Activated naive CD4-positive, alpha-beta T cell treated with anti-CD3 and anti-CD28 coated beads for 36 hours (primary cell): ENCODE measurements around the gene KAZN. TPM values are rescaled to one million over a fixed set of nuclear protein-coding genes. Genes with fewer than 3 reads are reported as not detected.

Experiments used
- CTCF ChIA-PET: fragments of 350-600 bp; sonication (Branson Sonifier 250); formaldehyde crosslinking; loops from one replicate; lab custom pipeline; 2021; ENCODE audit warnings: antibody characterized with exemption; lab: Charles Lee
- DNase-seq: peaks from one replicate; pipeline ENCODE4 v3.0.0-alpha.2; 2020
- H3K27ac Mint-ChIP-seq: one replicate; pipeline ENCODE4 v1.8.0; 2021; ENCODE audit warnings: mild to moderate bottlenecking, mixed read lengths
- H3K27me3 Mint-ChIP-seq: one replicate; pipeline ENCODE4 v1.8.0; 2021; ENCODE audit warnings: low read depth, mixed read lengths
- H3K36me3 Mint-ChIP-seq: one replicate; pipeline ENCODE4 v1.8.0; 2021; ENCODE audit warnings: low read depth, mixed read lengths
- H3K4me1 Mint-ChIP-seq: one replicate; pipeline ENCODE4 v1.8.0; 2021; ENCODE audit warnings: low read depth, mixed read lengths
- H3K4me3 Mint-ChIP-seq: one replicate; pipeline ENCODE4 v1.8.0; 2021; ENCODE audit warnings: mild to moderate bottlenecking, moderate library complexity, mixed read lengths
- H3K9me3 Mint-ChIP-seq: one replicate; pipeline ENCODE4 v1.8.0; 2021; ENCODE audit warnings: mixed read lengths
- intact Hi-C: fragments of 100-400 bp; cut with micrococcal nuclease; formaldehyde crosslinking; loops from one replicate; pipeline ENCODE4 v1.15.1; 2023
- total RNA-seq, 2 experiments: library from RNA; stranded (reverse); gene quantifications; one replicate each; pipeline ENCODE4 v1.2.3, GENCODE V29; 2021

The KAZN gene
- total RNA-seq, 2 experiments from 2014 or later, result 0.55 to 0.59 TPM

DNA sequence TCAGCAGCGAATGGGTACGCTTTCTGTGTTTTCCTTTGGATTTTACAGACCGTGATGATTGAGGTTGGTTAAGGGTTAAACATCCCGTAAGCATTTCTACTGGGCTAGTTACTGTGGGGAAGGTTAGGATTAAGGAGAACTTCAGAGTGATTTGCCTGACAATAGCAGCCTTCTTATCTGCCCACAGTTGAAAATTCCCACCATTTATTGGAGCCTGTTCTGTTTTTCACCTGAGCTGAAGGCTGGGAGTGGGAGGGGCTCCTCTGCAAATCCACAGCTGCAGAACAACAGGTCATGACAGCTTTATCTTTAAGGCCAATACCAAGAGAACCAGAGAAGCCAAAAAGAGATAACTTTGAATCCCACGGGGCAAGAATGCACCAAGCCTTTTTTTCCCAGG lies 168.6 kb downstream of the KAZN start:
- Mint-ChIP-seq H3K4me3 (no peak overlapping the region), H3K9me3 (no peaks in the 10 kb centered on the region), H3K27ac (no peak overlapping the region), H3K36me3 (no peaks in the 10 kb centered on the region), H3K27me3 (peaks cover 11% of the 10 kb centered on the region), H3K4me1 (no peaks in the 10 kb centered on the region)
- no peak for DNase-seq
- CTCF ChIA-PET, result interaction anchor here (1.3 kb wide), 1 partner anchor 12 kb away, joined by 4 read pairs; no protein-coding TSS in a partner anchor
- intact Hi-C loops, result no loop called here

GRCh38 chr1:14768582-14769304 lies 170.3 kb downstream of the KAZN start:
- CTCF ChIA-PET, result no interaction called here
- no peak overlapping the region for H3K4me3 Mint-ChIP-seq
- H3K27ac Mint-ChIP-seq, result no peak overlapping the region
- H3K4me1 Mint-ChIP-seq, result no peaks in the 10 kb centered on the region
- no peak for DNase-seq
- peaks cover 7% of the 10 kb centered on the region for H3K27me3 Mint-ChIP-seq
- intact Hi-C loops, result no loop called here
- no peaks in the 10 kb centered on the region for H3K9me3 Mint-ChIP-seq
- H3K36me3 Mint-ChIP-seq, result no peaks in the 10 kb centered on the region

DNA sequence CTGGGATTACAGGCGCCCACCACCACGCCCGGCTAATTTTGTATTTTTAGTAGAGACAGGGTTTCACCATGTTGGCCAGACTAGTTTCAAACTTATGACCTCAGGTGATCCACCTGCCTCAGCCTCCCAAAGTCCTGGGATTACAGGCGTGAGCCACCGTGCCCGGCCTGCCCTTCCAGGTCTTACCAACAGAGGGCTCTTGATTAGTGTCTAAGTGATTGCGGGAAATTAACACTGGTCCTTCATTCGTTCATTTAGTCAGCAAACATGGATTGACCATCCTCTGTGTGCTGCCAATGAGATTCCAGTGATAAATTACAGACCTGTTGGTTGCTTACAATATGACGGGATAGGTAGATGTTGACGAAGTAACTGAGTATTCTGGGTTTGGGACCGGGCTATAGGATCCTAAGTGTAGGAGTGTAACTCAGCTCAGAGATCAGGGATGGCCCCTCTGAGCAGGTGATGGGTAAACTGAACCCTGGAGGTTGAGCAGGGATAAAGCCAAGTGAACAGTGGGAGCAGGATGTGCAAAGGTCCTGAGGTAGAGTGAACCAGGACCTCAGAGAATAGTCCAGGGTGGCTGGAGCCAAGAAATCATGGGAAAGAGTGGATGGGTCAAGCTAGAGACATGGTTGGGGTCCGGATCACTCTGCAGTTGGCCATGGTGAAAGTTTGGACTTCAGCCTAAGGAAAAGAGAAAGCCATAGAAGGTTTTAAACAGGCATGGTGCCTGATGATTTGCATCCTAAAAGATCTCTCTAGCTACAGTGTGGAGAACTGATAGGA lies 171.2 kb downstream of the KAZN start:
- Mint-ChIP-seq H3K9me3 (no peaks in the 10 kb centered on the region), H3K36me3 (no peaks in the 10 kb centered on the region), H3K27me3 (peaks cover 3% of the 10 kb centered on the region), H3K4me3 (no peak overlapping the region), H3K4me1 (no peaks in the 10 kb centered on the region), H3K27ac (no peak overlapping the region)
- intact Hi-C loops, result no loop called here
- DNase-seq, result no peak
- CTCF ChIA-PET, result no interaction called here

- H3K36me3 Mint-ChIP-seq, result no peaks in the 10 kb centered on the region
- H3K27ac Mint-ChIP-seq, result no peak overlapping the region
- peaks cover 2% of the 10 kb centered on the region for H3K4me1 Mint-ChIP-seq
- CTCF ChIA-PET, result interaction anchor here (1.0 kb wide), 1 partner anchor 254 kb away, joined by 3 read pairs; no protein-coding TSS in a partner anchor
- intact Hi-C loops, result no loop called here
- H3K4me3 Mint-ChIP-seq, result no peak overlapping the region
- peaks cover 3% of the 10 kb centered on the region for H3K27me3 Mint-ChIP-seq
- DNase-seq, result no peak
- H3K9me3 Mint-ChIP-seq, result no peaks in the 10 kb centered on the region
Measured at GRCh38 chr1:14773396-14774025, 175.0 kb downstream of the KAZN start.

GRCh38 chr1:14774225-14774624 lies 175.7 kb downstream of the KAZN start:
- H3K27ac Mint-ChIP-seq, result no peak overlapping the region
- DNase-seq, result no peak
- no peaks in the 10 kb centered on the region for H3K9me3 Mint-ChIP-seq
- no peaks in the 10 kb centered on the region for H3K36me3 Mint-ChIP-seq
- CTCF ChIA-PET, result interaction anchor here (1.0 kb wide), 1 partner anchor 254 kb away, joined by 3 read pairs; no protein-coding TSS in a partner anchor
- no peak overlapping the region for H3K4me3 Mint-ChIP-seq
- intact Hi-C loops, result no loop called here
- H3K27me3 Mint-ChIP-seq, result peaks cover 6% of the 10 kb centered on the region
- peaks cover 2% of the 10 kb centered on the region for H3K4me1 Mint-ChIP-seq

DNA sequence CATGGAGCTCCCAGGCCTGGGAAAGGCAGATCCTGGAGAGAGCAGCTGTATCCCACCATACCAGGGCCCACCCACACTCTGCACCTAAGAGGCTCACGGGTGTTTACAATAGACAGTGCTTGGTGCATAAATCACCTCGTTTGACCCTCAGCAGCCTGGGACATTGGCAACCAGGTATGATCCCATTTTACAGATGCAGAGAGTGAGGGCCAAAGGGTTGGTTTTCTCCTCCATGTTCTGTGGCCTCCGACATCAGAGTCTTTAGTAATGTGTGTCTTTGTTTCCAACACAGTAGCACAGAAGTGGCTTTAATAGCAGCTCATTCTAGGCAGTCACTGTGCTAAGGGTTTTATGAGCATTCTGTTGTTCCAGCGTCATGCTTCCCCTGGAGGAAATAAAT lies 176.5 kb downstream of the KAZN start:
- Mint-ChIP-seq H3K36me3 (no peaks in the 10 kb centered on the region), H3K4me3 (no peak overlapping the region), H3K4me1 (peaks cover 2% of the 10 kb centered on the region), H3K27ac (no peak overlapping the region), H3K9me3 (no peaks in the 10 kb centered on the region), H3K27me3 (peaks cover 6% of the 10 kb centered on the region)
- CTCF ChIA-PET, result no interaction called here
- no peak for DNase-seq
- intact Hi-C loops, result loop anchor here (5.0 kb wide), 2 partner anchors 252 to 327 kb away; no protein-coding TSS in a partner anchor

- Mint-ChIP-seq H3K27me3 (peaks cover 6% of the 10 kb centered on the region), H3K4me3 (no peak overlapping the region), H3K27ac (no peak overlapping the region), H3K36me3 (no peaks in the 10 kb centered on the region), H3K9me3 (no peaks in the 10 kb centered on the region), H3K4me1 (peaks cover 2% of the 10 kb centered on the region)
- DNase-seq, result no peak
- CTCF ChIA-PET, result no interaction called here
- intact Hi-C loops, result loop anchor here (5.0 kb wide), 2 partner anchors 252 to 327 kb away; no protein-coding TSS in a partner anchor
Measured at GRCh38 chr1:14775434-14775833, 176.9 kb downstream of the KAZN start.

DNA sequence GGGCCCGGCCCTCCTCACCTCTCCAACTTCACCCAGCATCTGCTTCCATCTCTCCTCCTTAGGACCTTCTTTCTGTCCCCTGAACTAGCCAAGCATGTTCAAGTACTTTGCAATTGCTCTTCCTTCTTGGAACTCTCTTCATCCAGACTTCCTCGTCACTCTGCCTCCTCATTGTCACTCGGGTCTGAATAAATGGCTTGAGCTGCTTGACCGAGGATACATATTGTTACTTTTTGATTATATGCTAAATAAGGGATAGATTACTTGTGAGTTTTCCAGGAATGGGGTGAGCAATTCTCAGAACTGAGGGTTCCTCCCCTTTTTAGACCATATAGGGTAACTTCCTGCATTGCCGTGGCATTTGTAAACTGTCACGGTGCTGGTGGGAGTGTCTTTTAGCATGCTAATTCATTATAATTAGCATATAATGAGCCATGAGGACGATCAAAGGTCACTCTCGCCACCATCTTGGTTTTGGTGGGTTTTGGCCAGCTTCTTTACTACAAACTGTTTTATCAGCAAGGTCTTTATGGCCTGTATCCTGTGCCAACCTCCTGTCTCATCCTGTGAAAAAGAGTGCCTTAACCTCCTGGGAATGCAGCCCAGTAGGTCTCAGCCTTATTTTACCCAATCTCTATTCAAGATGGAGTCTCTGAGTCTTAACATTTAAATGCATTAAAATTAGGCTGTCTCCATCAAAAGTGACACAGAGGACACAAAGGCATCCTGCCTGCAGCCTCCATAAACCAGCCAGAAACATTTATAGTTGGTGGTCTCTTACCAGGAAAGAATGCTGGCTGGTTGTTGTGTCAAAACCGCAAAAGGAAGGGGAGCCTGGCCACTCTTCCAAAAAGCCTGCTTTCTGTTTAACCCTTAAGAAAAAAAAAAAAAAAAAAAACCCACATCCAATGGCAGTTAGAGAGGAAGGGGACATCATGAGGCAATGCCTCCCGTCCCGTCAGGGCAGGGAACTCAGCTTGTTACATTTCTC lies 179.3 kb downstream of the KAZN start:
- no peaks in the 10 kb centered on the region for H3K36me3 Mint-ChIP-seq
- H3K9me3 Mint-ChIP-seq, result no peaks in the 10 kb centered on the region
- no peak overlapping the region for H3K27ac Mint-ChIP-seq
- peaks cover 2% of the 10 kb centered on the region for H3K4me1 Mint-ChIP-seq
- intact Hi-C loops, result loop anchor here (5.0 kb wide), 2 partner anchors 249 to 324 kb away; no protein-coding TSS in a partner anchor
- H3K27me3 Mint-ChIP-seq, result peaks cover 6% of the 10 kb centered on the region
- DNase-seq, result no peak
- CTCF ChIA-PET, result interaction anchor here (0.6 to 1.1 kb wide), 4 partner anchors 10 to 1470 kb away, joined by 3 to 4 read pairs (median 3); no protein-coding TSS in a partner anchor
- H3K4me3 Mint-ChIP-seq, result no peak overlapping the region

- CTCF ChIA-PET, result interaction anchor here (0.6 to 1.1 kb wide), 3 partner anchors 11 to 269 kb away, joined by 3 to 4 read pairs (median 3); no protein-coding TSS in a partner anchor
- Mint-ChIP-seq H3K27me3 (peaks cover 6% of the 10 kb centered on the region), H3K9me3 (no peaks in the 10 kb centered on the region), H3K4me1 (peaks cover 2% of the 10 kb centered on the region), H3K4me3 (no peak overlapping the region), H3K36me3 (no peaks in the 10 kb centered on the region), H3K27ac (no peak overlapping the region)
- intact Hi-C loops, result loop anchor here (5.0 kb wide), 2 partner anchors 249 to 324 kb away; no protein-coding TSS in a partner anchor
- no peak for DNase-seq
Measured at GRCh38 chr1:14778541-14778897, 180.0 kb downstream of the KAZN start.

- peaks cover 2% of the 10 kb centered on the region for H3K4me1 Mint-ChIP-seq
- H3K36me3 Mint-ChIP-seq, result no peaks in the 10 kb centered on the region
- no peak overlapping the region for H3K4me3 Mint-ChIP-seq
- no peaks in the 10 kb centered on the region for H3K9me3 Mint-ChIP-seq
- intact Hi-C loops, result loop anchor here (5.0 kb wide), 2 partner anchors 248 to 323 kb away; no protein-coding TSS in a partner anchor
- CTCF ChIA-PET, result interaction anchor here (0.6 to 1.6 kb wide), 6 partner anchors 11 to 268 kb away, joined by 3 to 5 read pairs (median 3); no protein-coding TSS in a partner anchor
- peaks cover 6% of the 10 kb centered on the region for H3K27me3 Mint-ChIP-seq
- H3K27ac Mint-ChIP-seq, result no peak overlapping the region
- DNase-seq, result peak; percentile 53
Measured at GRCh38 chr1:14778898-14779865, 180.7 kb downstream of the KAZN start.
